ENCODE measurements around the gene PPP1R14C.

DNA sequence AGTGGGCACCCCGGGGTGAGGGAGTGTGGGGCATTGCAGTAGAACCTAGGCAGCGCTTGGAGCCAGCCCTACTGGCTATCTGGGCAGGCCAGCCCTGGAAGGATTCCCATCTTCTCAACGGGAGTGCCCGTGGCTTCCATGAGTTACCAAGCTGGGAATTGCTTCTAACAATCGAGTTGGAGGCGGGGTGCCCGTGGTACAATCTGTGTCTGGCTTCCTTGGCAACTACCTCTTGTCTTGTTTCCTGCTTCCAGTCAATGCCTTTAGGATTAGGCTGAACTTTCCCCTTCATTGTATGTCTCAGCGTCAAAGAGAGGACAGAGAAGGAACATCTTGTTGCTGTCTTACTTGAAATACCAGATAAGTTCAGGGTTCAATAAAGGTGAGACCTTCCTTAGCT is 33.3 kb downstream of the PPP1R14C start:
- TF ChIP-seq, protein P1, sequence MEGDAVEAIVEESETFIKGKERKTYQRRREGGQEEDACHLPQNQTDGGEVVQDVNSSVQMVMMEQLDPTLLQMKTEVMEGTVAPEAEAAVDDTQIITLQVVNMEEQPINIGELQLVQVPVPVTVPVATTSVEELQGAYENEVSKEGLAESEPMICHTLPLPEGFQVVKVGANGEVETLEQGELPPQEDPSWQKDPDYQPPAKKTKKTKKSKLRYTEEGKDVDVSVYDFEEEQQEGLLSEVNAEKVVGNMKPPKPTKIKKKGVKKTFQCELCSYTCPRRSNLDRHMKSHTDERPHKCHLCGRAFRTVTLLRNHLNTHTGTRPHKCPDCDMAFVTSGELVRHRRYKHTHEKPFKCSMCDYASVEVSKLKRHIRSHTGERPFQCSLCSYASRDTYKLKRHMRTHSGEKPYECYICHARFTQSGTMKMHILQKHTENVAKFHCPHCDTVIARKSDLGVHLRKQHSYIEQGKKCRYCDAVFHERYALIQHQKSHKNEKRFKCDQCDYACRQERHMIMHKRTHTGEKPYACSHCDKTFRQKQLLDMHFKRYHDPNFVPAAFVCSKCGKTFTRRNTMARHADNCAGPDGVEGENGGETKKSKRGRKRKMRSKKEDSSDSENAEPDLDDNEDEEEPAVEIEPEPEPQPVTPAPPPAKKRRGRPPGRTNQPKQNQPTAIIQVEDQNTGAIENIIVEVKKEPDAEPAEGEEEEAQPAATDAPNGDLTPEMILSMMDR (IDR thresholded peaks at IDR 0.05), result no peak
- TF ChIP-seq EZH2phosphoT487 (IDR thresholded peaks at IDR 0.05), result no peak
- no peak for TF ChIP-seq EZH2 (IDR thresholded peaks at IDR 0.05)

All from neural progenitor cell (in vitro differentiated cells).